ENCODE results near the gene H2BK1.

Gene H2BK1

GRCh38 chr7:151245360-151246101 lies 35.2 kb upstream of the H2BK1 start:
- no peak for DNase-seq (ENCODE audit: low read depth)
- TF ChIP-seq CTCF (IDR thresholded peaks at IDR 0.05; ENCODE audit: control insufficient read depth, insufficient read depth, low read depth, low read length, missing control alignments), result peak; percentile 39
- peak overlapping the region; percentile 33 for H3K4me3 ChIP-seq (ENCODE audit: control insufficient read depth, low read depth, low read length)

GRCh38 chr7:151244841-151245346 lies 34.6 kb upstream of the H2BK1 start:
- no peak for TF ChIP-seq CTCF (IDR thresholded peaks at IDR 0.05; ENCODE audit: control insufficient read depth, insufficient read depth, low read depth, low read length, missing control alignments)
- no peak for DNase-seq (ENCODE audit: low read depth)
- peak overlapping the region; percentile 12 for H3K4me3 ChIP-seq (ENCODE audit: control insufficient read depth, low read depth, low read length)

GRCh38 chr7:151244196-151244840 lies 34.0 kb upstream of the H2BK1 start:
- TF ChIP-seq CTCF (IDR thresholded peaks at IDR 0.05; ENCODE audit: control insufficient read depth, insufficient read depth, low read depth, low read length, missing control alignments), result peak; percentile 92
- no peak overlapping the region for H3K4me3 ChIP-seq (ENCODE audit: control insufficient read depth, low read depth, low read length)
- DNase-seq (ENCODE audit: low read depth), result no peak

- TF ChIP-seq CTCF (IDR thresholded peaks at IDR 0.05; ENCODE audit: control insufficient read depth, insufficient read depth, low read depth, low read length, missing control alignments), result no peak
- H3K4me3 ChIP-seq (ENCODE audit: control insufficient read depth, low read depth, low read length), result no peak overlapping the region
- no peak for DNase-seq (ENCODE audit: low read depth)
These were observed 33.3 kb upstream of the H2BK1 start for GRCh38 chr7:151243408-151244195.

GRCh38 chr7:151243045-151243349 lies 32.7 kb upstream of the H2BK1 start:
- no peak for DNase-seq (ENCODE audit: low read depth)
- no peak overlapping the region for H3K4me3 ChIP-seq (ENCODE audit: control insufficient read depth, low read depth, low read length)

More at GRCh38 chr7:151243045-151243349, 32.7 kb upstream of the H2BK1 start:
- TF ChIP-seq CTCF (IDR thresholded peaks at IDR 0.05; ENCODE audit: control insufficient read depth, insufficient read depth, low read depth, low read length, missing control alignments), result no peak

All from AG09309 (cell line).